Endothelial cell (in vitro differentiated cells): Measurements from ENCODE around the gene CGB2. TPM values are rescaled to one million over a fixed set of nuclear protein-coding genes. Genes with fewer than 3 reads are reported as not detected.

Source experiments
- DNase-seq: peaks from one replicate; pipeline ENCODE4 v3.0.0; 2021; ENCODE audit warnings: low spot score
- H3K27ac Mint-ChIP-seq: one replicate; pipeline ENCODE4 v1.8.0; 2021; ENCODE audit warnings: mixed read lengths, inconsistent platforms; ENCODE audit not compliant: unreplicated experiment
- H3K27me3 Mint-ChIP-seq: one replicate; pipeline ENCODE4 v1.8.0; 2021; ENCODE audit warnings: mild to moderate bottlenecking, moderate library complexity, mixed read lengths, inconsistent platforms; ENCODE audit not compliant: unreplicated experiment
- H3K36me3 Mint-ChIP-seq: one replicate; pipeline ENCODE4 v1.8.0; 2021; ENCODE audit warnings: mild to moderate bottlenecking, low read depth, mixed read lengths, inconsistent platforms; ENCODE audit not compliant: unreplicated experiment
- H3K4me1 Mint-ChIP-seq: one replicate; pipeline ENCODE4 v1.8.0; 2021; ENCODE audit warnings: mild to moderate bottlenecking, mixed read lengths, inconsistent platforms; ENCODE audit not compliant: unreplicated experiment
- H3K4me3 Mint-ChIP-seq: one replicate; pipeline ENCODE4 v1.8.0; 2021; ENCODE audit warnings: mild to moderate bottlenecking, mixed read lengths, inconsistent platforms; ENCODE audit not compliant: unreplicated experiment
- H3K9me3 Mint-ChIP-seq: one replicate; pipeline ENCODE4 v1.8.0; 2021; ENCODE audit warnings: mixed read lengths, inconsistent platforms; ENCODE audit not compliant: unreplicated experiment
- total RNA-seq: library from RNA; stranded (reverse); fragmentation: NEBNext Ultra II Directional; extraction: Animal tissue kit (Norgen Biotek cat#: 25700); gene quantifications from one replicate; pipeline ENCODE4 v1.2.1, GENCODE V29; 2021; ENCODE audit not compliant: unreplicated experiment
- TF ChIP-seq, protein P1 (sequence below): fragments of 200-600 bp; sonication (generic); IDR thresholded peaks from one replicate; pipeline ENCODE4 v1.5.0; 2021; ENCODE audit warnings: antibody characterized with exemption; ENCODE audit not compliant: unreplicated experiment

CGB2 gene
- total RNA-seq, 1 donor from 2014 or later = not detected

DNA sequence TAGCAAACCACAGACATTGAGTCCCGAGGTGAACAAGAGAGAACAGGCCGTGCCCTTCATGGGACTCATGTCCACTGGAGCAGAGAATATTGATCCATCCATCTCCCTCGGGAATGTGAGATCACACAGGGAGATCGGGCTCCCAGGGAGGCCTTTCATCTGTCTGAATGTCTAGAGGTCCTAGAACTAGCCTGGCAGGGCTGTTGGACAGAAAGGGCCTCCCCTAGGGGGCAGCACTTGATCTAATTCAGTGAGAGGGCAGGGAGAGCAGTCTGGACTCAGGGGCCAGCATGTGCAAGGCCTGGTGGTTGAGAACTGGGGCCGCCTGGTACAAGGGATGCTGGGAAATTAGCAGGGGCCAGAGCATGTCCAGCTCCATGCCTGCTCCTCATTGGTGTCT is 33.7 kb upstream of the CGB2 start:
- Mint-ChIP-seq H3K4me1 (peaks cover 22% of the 10 kb centered on the region), H3K27me3 (peaks cover 6% of the 10 kb centered on the region), H3K36me3 (peaks cover 5% of the 10 kb centered on the region), H3K9me3 (no peaks in the 10 kb centered on the region), H3K4me3 (peak overlapping the region; percentile 54), H3K27ac (peak overlapping the region; percentile 54)
- TF ChIP-seq, protein P1, sequence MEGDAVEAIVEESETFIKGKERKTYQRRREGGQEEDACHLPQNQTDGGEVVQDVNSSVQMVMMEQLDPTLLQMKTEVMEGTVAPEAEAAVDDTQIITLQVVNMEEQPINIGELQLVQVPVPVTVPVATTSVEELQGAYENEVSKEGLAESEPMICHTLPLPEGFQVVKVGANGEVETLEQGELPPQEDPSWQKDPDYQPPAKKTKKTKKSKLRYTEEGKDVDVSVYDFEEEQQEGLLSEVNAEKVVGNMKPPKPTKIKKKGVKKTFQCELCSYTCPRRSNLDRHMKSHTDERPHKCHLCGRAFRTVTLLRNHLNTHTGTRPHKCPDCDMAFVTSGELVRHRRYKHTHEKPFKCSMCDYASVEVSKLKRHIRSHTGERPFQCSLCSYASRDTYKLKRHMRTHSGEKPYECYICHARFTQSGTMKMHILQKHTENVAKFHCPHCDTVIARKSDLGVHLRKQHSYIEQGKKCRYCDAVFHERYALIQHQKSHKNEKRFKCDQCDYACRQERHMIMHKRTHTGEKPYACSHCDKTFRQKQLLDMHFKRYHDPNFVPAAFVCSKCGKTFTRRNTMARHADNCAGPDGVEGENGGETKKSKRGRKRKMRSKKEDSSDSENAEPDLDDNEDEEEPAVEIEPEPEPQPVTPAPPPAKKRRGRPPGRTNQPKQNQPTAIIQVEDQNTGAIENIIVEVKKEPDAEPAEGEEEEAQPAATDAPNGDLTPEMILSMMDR = peak; percentile 46
- DNase-seq = peak; percentile 83

DNA sequence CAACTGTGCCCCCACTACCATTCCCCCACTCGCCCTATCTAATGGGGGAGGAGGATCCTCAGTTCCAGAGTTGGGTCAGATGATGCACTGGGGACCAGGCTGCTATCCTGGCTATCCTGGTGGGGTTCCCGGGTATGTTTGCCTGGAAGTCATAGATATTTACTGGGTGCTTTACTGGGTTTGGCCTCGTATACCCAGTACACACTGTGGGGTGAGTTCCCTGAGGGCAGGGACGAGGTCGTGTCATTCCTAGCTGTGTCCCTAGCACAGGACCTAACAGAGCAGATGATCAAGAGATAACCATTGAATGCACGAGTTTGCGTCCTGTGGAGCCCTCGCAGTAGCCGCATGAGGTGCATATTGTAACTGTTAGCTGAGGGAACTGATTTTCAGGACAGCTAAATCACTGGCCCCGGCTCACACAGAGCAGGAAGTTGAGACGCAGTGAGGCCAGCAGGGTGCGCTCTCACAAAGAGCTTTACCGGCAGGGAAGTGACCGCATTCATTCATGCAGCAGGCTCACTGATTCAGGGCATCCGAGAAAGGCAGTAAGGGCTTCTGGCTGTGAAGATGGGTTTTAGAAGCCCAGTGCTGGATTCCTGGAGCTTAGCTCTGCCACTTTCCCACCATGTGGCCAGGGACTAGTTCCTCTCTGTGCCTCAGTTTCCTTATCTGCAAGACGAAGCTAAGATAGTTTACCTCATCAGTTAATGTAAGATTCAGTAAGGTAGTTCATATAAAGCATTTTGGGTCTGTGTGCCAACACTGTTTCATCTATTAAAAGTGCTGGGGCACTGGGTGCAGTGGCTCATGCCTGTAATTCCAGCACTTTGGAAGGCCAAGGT is 32.0 kb upstream of the CGB2 start:
- peak; percentile 83 for DNase-seq
- Mint-ChIP-seq H3K27me3 (peaks cover 4% of the 10 kb centered on the region), H3K4me3 (no peak overlapping the region), H3K4me1 (peaks cover 10% of the 10 kb centered on the region), H3K9me3 (no peaks in the 10 kb centered on the region), H3K36me3 (peaks cover 5% of the 10 kb centered on the region), H3K27ac (no peak overlapping the region)
- TF ChIP-seq, protein P1 = peak; percentile 72

DNA sequence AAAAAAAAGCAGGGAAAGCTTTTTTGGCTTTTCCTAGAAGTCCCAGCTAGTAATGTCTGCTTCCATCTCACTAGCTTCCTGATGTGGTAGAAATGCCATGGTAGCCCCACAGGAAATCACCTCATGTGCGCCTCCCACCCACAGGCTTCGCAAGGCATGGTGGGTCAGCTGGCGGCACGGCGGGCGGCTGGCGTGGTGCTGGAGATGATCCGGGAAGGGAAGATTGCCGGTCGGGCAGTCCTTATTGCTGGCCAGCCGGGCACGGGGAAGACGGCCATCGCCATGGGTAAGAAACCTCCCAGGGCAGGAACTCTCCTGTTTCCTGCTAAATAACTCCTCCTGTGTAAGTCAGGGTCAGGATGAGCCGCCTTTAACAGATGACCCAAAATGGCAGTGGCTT is 27.6 kb upstream of the CGB2 start:
- Mint-ChIP-seq H3K4me1 (no peaks in the 10 kb centered on the region), H3K4me3 (peak overlapping the region; percentile 59), H3K27ac (peak overlapping the region; percentile 36), H3K9me3 (no peaks in the 10 kb centered on the region), H3K36me3 (peaks cover 14% of the 10 kb centered on the region), H3K27me3 (peaks cover 5% of the 10 kb centered on the region)
- TF ChIP-seq, protein P1 = no peak
- DNase-seq = no peak

DNA sequence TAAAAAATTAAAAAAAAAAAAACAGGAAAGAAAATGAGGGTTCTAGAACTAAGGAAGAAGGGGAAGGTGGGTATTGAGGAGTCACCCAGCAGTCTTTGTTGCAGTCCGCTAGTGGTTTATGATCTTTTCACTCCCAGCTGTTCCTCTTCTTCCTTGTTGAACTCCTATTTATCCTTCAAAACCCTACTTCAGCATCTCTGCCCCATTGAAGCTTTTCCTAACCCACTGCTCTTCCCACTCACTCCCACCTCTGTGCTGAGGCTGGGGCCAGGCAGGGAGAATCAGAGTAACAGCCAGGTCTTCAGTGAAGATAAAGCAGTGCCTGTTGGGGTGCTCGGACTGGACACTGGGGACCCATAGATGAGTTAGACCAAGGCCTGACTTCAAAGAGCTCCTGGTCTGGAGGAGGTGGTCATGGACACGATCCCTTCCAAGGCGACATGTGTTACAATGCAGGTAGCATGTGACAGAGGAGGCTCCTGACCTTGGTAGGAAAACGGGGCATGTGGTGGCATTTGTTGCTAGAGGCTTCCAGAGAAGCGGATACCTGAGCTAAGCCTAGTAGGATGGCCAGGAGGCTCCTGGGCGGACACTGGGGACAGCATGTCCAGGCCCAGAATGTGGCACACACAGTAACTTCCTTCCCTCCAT is 26.6 kb upstream of the CGB2 start:
- Mint-ChIP-seq H3K9me3 (no peaks in the 10 kb centered on the region), H3K36me3 (peaks cover 12% of the 10 kb centered on the region), H3K27ac (no peak overlapping the region), H3K4me1 (no peaks in the 10 kb centered on the region), H3K27me3 (peaks cover 5% of the 10 kb centered on the region), H3K4me3 (no peak overlapping the region)
- no peak for DNase-seq
- TF ChIP-seq, protein P1 = no peak

DNA sequence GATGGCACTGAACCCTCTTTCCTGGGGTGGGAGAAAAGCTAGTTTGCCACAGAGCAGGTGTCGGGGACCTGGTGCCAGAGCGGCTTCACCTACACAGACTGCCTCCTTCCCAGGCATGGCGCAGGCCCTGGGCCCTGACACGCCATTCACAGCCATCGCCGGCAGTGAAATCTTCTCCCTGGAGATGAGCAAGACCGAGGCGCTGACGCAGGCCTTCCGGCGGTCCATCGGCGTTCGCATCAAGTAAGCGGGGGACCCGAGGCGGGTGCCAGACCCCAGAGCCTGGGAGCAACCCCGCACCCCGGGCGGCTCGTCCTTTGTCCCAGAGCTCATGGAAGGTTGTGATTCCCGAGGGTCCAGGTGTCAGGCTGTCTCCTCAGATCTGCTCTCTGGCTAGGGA is 24.8 kb upstream of the CGB2 start:
- Mint-ChIP-seq H3K4me1 (no peaks in the 10 kb centered on the region), H3K27ac (no peak overlapping the region), H3K27me3 (peaks cover 5% of the 10 kb centered on the region), H3K36me3 (peaks cover 17% of the 10 kb centered on the region), H3K9me3 (no peaks in the 10 kb centered on the region), H3K4me3 (no peak overlapping the region)
- TF ChIP-seq, protein P1 = no peak
- DNase-seq = no peak
